Measurements from ENCODE around the gene FRMD5. TPM values are rescaled to one million over a fixed set of nuclear protein-coding genes. Genes with fewer than 3 reads are reported as not detected.

FRMD5 gene
- polyA plus RNA-seq, 1 donor (not counting 4 experiments of a cell fraction or from before 2014, with no cell fraction given) = 7.3 TPM

GRCh38 chr15:44015545-44016305 is 179.3 kb downstream of the FRMD5 start:
- TF ChIP-seq CTCF (optimal IDR thresholded peaks at IDR 0.05 in 1 of 3, IDR thresholded peaks at IDR 0.05 in 1 of 3, conservative IDR thresholded peaks at IDR 0.05 in 1 of 3; ENCODE audit: extremely low read depth in 1 of 3, insufficient read depth in 2 of 3, low read length in 3 of 3) (no peak), EZH2 (IDR thresholded peaks at IDR 0.05; ENCODE audit: low read length) (no peak)
- no peak for FAIRE-seq
- Histone ChIP-seq H3K9ac (ENCODE audit: control insufficient read depth, extremely low read depth, insufficient read depth, low read length) (no peak overlapping the region), H3K36me3 (ENCODE audit: control insufficient read depth in 2 of 2, extremely low read depth in 1 of 2, insufficient read depth in 2 of 2, low read length in 2 of 2) (no peaks in the 10 kb centered on the region), H3K9me3 (ENCODE audit: control insufficient read depth, low read depth, low read length) (no peaks in the 10 kb centered on the region), H3K4me1 (ENCODE audit: control insufficient read depth, extremely low read depth, insufficient read depth, low read length) (no peaks in the 10 kb centered on the region), H3K4me3 (ENCODE audit: control insufficient read depth in 2 of 3, extremely low read depth in 1 of 3, insufficient read depth in 2 of 3, low read depth in 1 of 3, low read length in 3 of 3) (no peak overlapping the region), H3K27me3 (ENCODE audit: control insufficient read depth, extremely low read depth, insufficient read depth, low read length) (no peaks in the 10 kb centered on the region), H2AFZ (ENCODE audit: control insufficient read depth, low read length) (no peak overlapping the region), H3K4me2 (ENCODE audit: control insufficient read depth, extremely low read depth, insufficient read depth, low read depth, low read length) (no peak overlapping the region), H4K20me1 (ENCODE audit: control insufficient read depth, extremely low read depth, insufficient read depth, low read length) (no peaks in the 10 kb centered on the region), H3K9me1 (ENCODE audit: control insufficient read depth, extremely low read depth, insufficient read depth, low read length) (no peaks in the 10 kb centered on the region), H3K79me2 (ENCODE audit: control insufficient read depth, insufficient read depth, low read length) (no peaks in the 10 kb centered on the region), H3K27ac (ENCODE audit: control insufficient read depth, insufficient read depth, low read length) (no peak overlapping the region)
- dilution Hi-C loops (cut with MboI; ENCODE audit: extremely low pct_ligation_motif_present, low sequenced_read_pairs) = no loop called here
- DNase-seq (ENCODE audit: low read depth, low spot score) = no peak

GRCh38 chr15:44011238-44011854 is 183.7 kb downstream of the FRMD5 start:
- Histone ChIP-seq H4K20me1 (ENCODE audit: control insufficient read depth, extremely low read depth, insufficient read depth, low read length) (no peaks in the 10 kb centered on the region), H3K27ac (ENCODE audit: control insufficient read depth, insufficient read depth, low read length) (no peak overlapping the region), H2AFZ (ENCODE audit: control insufficient read depth, low read length) (no peak overlapping the region), H3K4me1 (ENCODE audit: control insufficient read depth, extremely low read depth, insufficient read depth, low read length) (peaks cover 21% of the 10 kb centered on the region), H3K27me3 (ENCODE audit: control insufficient read depth, extremely low read depth, insufficient read depth, low read length) (no peaks in the 10 kb centered on the region), H3K9me3 (ENCODE audit: control insufficient read depth, low read depth, low read length) (no peaks in the 10 kb centered on the region), H3K9ac (ENCODE audit: control insufficient read depth, extremely low read depth, insufficient read depth, low read length) (no peak overlapping the region), H3K9me1 (ENCODE audit: control insufficient read depth, extremely low read depth, insufficient read depth, low read length) (peaks cover 4% of the 10 kb centered on the region), H3K4me3 (ENCODE audit: control insufficient read depth in 2 of 3, extremely low read depth in 1 of 3, insufficient read depth in 2 of 3, low read depth in 1 of 3, low read length in 3 of 3) (no peak overlapping the region), H3K79me2 (ENCODE audit: control insufficient read depth, insufficient read depth, low read length) (no peaks in the 10 kb centered on the region), H3K36me3 (ENCODE audit: control insufficient read depth in 2 of 2, extremely low read depth in 1 of 2, insufficient read depth in 2 of 2, low read length in 2 of 2) (no peaks in the 10 kb centered on the region), H3K4me2 (ENCODE audit: control insufficient read depth, extremely low read depth, insufficient read depth, low read depth, low read length) (no peak overlapping the region)
- TF ChIP-seq EZH2 (IDR thresholded peaks at IDR 0.05; ENCODE audit: low read length) (no peak), CTCF (optimal IDR thresholded peaks at IDR 0.05 in 1 of 3, IDR thresholded peaks at IDR 0.05 in 1 of 3, conservative IDR thresholded peaks at IDR 0.05 in 1 of 3; ENCODE audit: extremely low read depth in 1 of 3, insufficient read depth in 2 of 3, low read length in 3 of 3) (no peak)
- dilution Hi-C loops (cut with MboI; ENCODE audit: extremely low pct_ligation_motif_present, low sequenced_read_pairs) = no loop called here
- no peak for DNase-seq (ENCODE audit: low read depth, low spot score)
- no peak for FAIRE-seq

Measured in keratinocyte (primary cell).